Hematopoietic multipotent progenitor cell treated with erythropoietin and hydrocortisone succinate and interleukin-3 and kit ligand, for 8 days (in vitro differentiated cells): Measurements from ENCODE around the gene RPE65.
"Not testable (repeated sequence)": the region's sequence is repeated elsewhere in the genome, so short reads cannot be mapped to it uniquely, and the experiment has no call there.

Source experiments
- DNase-seq: peaks from one replicate; pipeline ENCODE4 v3.0.0-alpha.2; 2015

RPE65 gene

DNA sequence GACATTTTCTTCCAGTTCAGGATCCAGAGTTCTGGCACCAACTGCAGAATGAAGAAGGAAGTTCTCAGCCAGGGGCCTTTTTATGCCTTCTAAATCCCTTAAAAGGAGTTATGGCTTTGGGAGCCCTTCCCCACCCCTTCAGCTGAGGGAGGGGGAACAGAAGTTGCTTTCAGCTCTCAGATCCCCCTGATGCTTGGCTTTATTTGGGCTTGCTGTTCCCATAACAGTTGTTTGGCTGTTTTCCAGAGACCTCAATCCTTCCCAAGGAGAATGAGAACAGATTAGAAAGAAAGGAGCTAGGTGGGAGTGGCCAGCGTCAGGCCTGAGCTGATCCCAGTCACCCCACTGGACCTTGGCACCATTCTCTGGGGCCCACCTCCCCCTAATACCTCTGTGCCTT is at the start of gene RPE65:
Gene RPE65 (minus strand): TSS at position 54 of the 400 bp plus-strand sequence. CDS start 49 bp downstream, at position 5.
- no peak for DNase-seq

DNA sequence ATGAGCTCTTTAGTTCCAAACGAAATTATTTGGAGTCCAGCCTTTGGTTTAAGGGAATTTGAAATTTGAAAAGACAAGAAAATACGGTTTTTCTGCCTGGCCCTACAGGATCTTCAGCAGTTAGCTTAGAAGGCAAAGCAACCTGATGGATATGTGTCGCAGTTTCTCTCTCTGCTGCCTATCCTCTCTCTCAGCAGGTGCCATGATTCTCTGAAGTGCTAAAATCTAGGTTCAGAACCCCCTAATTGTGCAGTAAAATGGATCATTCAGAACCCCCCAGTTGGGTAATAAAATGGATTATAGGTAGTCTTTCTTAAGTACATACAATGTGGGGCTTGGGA is 47.6 kb upstream of the RPE65 start:
- no peak for DNase-seq

DNA sequence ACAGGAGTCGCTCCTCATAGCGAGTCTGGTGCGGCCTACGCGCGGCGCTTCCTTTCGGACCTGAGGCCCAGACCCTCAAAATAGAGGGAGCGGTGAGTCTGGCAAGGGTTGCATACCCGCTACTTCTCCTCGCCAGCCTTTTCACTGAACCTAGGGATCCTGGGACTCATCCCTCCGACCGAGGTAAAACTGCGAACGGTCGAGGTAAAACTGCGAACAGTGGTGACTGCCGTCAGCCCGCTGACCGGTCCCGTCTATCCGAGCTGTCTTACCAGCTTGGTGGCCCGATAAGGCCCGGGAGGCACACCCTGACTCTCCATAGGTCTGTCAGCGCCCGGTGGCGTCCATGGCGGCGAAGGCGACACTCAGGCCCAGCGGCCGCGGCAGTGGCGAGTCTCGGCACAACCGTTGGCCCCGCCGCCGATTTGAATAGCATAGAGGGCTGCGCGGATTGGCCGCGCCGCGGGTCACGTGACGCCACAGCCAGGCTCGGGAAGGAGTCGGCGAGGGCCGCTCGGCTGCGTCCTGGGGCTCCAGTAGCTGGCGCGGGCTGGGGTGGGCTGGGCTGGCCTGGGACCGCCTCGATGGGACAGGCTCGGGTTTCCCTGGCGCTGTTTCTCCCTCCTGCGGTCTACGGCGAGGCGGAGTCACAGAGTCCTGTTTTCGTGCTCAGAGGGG is 47.1 kb upstream of the RPE65 start, which contains the start of gene DEPDC1:
Gene DEPDC1 (minus strand): TSS at position 403 of the 678 bp plus-strand sequence. CDS start 83 bp downstream, at position 320.
- DNase-seq: peak; percentile 93

- peak; percentile 61 for DNase-seq
These were observed 46.4 kb upstream of the RPE65 start for GRCh38 chr1:68495968-68496679.

- DNase-seq: peak; percentile 34
These were observed 45.8 kb upstream of the RPE65 start for GRCh38 chr1:68495532-68495931.

DNA sequence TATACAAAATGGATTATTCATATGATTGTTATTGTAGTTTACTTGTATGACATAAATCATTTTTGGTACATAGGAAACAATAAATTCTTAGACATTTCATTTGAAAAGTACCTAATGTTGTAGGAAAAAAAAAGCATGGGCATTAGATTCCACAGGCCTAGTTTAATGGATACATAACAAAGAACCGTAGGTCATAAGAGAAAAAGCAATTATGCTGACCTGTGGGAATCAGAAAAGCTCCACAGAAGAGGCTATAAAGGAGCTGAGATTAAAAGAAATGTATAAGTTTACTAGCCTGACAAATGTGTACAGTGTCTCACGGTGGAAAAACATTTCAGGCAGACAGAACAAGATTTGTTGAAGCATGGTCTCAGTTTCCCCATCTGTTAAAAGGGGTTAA is 43.4 kb upstream of the RPE65 start:
- DNase-seq: no peak

- not testable (repeated sequence) for DNase-seq
These were observed 42.5 kb upstream of the RPE65 start for GRCh38 chr1:68492255-68492654.

DNA sequence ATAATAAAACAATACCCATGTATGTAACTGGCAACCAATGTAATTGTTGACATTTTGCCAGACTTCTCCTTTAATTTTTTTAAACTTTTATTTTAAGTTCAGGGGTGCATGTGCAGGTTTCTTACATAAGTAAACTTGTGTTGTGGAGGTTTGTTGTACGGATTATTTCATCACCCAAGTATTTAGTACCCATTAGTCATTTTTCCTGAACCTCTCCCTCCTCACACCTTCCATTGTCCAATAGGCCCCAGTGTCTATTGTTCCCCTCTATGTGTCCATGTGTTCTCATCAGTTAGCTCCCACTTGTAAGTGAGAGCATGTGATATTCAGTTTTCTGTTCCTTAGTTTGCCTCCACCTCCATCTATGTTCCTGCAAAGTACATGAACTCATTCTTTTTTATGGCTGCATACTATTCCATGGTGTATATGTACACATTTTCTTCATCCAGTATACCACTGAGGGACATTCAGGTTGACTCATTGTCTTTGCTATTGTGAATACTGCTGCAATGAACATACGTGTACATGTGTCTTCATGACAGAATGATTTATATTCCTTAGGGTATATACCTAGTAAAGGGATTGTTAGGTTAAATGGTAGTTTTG is 40.4 kb upstream of the RPE65 start:
- no peak for DNase-seq

- no peak for DNase-seq
These were observed 35.8 kb upstream of the RPE65 start for GRCh38 chr1:68485431-68486022.

DNA sequence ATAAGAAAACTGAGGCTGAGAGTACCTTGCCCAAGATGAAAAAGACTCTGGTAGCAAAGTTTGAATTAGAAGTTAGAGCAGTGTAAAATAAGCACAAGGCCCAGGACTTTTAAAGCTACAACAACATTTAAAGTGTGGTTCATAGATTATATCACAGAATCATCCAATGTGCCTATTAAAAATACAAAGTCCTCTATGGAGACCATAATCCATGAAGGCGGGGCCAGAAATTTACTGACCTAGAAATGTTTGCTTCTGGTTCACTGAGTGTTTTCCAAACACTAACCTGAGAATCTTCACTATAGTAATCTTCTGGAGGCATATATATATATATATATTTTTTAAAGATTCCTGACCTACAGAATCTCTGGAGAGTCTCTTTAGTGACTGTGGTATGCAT is 34.9 kb upstream of the RPE65 start:
- no peak for DNase-seq

DNA sequence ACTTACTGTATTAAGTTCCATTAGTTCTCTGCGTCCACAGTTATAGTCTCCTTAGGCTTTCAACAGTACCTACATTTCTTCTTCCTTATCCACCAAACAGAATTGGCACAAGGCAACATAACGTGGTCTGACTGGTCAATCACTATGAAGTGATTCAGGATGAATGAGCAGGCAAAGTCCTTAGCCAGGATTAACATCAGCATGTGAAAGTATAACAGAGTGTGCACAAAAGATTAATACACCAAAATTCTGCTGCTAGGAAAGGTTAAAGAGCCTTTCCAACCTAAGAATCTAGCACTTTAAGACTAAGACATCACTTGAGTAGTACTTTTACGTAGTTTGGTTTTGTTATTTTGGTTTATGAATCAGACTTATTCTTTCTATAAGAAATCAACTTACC is 31.3 kb upstream of the RPE65 start:
- DNase-seq: no peak

- no peak for DNase-seq
These were observed 29.7 kb upstream of the RPE65 start for GRCh38 chr1:68479501-68479900.

DNA sequence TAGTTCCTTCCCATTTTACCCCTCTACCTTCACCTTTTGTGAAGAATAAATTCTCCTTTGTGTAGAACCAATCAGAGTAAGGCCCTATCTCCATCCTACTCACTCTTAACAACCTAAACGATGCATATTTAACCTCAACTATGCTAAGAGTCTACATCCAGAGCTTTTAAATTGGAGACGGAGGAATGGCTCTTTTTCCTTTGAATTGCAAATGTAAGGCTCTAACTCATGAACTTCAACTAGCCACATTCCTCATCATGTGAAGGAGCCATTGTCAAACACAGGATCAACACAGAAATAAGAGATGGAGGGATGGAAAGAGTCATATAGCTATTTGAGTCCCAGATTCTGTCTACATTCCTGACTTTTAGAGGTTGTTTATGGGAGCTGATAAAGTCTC is 28.9 kb upstream of the RPE65 start:
- no peak for DNase-seq

- not testable (repeated sequence) for DNase-seq
These were observed 26.9 kb upstream of the RPE65 start for GRCh38 chr1:68476626-68477025.

- no peak for DNase-seq
These were observed 23.3 kb upstream of the RPE65 start for GRCh38 chr1:68473060-68473459.

- peak; percentile 31 for DNase-seq
These were observed 20.7 kb upstream of the RPE65 start for GRCh38 chr1:68470388-68470970.

DNA sequence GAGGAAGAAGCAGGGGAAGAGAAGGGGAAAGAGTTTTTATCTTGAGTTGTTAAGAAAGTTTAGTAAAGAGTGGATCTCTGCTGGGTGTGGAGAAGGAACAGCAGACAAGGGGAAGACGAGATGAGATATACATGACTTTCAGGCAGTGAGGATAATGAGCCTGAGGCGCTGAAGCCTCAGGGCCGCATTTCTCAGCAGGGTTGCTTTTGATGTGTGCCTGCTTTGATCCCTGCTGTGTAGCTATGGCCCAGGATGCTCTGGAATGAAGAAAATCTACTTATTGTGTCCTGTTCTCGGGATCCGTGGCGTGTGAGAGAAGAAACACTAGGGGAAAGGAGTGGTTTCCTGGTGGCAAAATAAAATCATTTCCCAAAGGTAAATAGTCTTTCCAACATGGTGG is 15.1 kb upstream of the RPE65 start:
- DNase-seq: no peak

DNA sequence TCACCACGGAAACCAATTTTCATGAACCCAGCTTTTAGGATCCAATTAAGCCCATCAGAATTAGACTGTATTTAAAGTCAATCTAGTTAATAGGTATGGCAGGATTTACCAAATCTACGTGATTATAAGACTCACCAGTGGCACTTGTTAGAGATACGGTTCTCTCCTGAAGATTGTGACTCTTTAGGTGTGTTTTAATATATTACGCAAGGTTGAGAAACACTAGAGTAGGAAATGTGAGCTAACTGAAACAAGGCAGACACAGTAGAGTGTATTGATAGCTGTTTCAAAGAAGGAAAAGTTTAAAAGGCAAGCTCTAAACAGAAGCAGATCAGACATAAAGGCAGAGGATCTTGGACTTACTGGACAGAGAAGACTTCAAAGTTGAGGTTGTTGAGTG is 11.2 kb upstream of the RPE65 start:
- no peak for DNase-seq

- DNase-seq: no peak
These were observed 10.0 kb upstream of the RPE65 start for GRCh38 chr1:68459796-68460195.

DNA sequence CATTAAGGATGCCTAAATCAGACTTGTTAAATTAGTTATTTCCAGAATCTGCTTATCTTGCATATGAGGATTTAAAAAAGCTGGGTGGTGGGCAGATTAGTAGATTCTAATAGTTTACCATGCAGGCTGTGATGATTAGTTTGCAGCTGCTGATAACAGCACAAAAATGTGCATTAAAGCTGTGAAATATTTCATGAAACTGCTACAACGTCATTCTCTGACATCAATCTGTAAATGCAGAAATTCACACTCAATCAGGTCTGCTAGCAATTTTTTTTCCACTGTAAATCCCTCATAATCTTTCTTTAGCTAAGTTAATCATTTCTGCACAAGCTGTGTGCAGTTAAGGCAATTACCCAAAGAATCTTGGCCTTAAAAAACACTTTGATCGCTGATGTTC is 9.3 kb upstream of the RPE65 start:
- no peak for DNase-seq

DNA sequence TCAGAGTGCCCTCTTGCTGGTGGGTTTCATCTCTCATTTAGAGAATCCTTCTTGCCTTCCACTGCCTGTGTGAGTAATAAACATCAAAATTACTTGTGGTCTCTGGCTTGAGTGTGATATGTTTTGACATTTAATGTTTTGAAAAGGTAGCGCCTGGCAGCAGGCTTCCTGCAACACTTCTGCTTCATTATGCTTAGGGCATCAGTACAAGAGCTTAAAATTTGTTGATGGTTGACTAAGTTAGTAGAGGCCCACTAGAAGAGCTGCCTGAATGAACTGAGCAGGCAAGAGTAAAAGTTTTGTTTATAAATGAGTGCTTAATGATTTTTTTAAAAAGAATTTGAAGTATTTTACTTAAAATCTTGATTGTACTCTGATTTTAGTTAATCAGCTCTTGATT is 6.4 kb upstream of the RPE65 start:
- no peak for DNase-seq

DNA sequence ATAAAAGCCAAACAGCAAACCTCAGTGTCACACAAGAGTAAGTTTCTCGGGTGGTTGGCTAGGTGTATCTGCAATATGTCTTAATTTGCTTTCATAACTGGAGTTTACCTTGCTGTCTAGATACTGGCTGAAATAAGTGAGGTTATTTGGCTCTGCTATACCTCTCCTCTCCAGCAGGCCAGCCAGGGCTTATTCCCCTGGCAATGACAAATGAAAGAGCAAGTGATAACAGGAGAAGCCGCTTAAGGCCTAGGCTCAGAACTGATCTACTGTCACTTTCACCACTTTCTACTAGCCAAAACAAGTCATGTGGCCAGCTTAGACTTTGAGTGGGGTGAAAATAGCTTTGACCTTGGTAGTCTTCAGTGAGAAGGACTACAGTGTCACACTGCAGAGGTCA is 4.8 kb upstream of the RPE65 start:
- DNase-seq: no peak

- no peak for DNase-seq
These were observed 3.4 kb upstream of the RPE65 start for GRCh38 chr1:68453060-68453670.
